HepG2 (cell line): ENCODE data around the gene BID. TPM values are rescaled to one million over a fixed set of nuclear protein-coding genes. Genes with fewer than 3 reads are reported as not detected.

Source experiments
- ATRX ChIP-seq: sonication (generic); formaldehyde crosslinking; IDR thresholded peaks from 2 replicates; pipeline ENCODE4 v1.4.0; 2020; ENCODE audit warnings: missing genetic modification reagents, borderline replicate concordance
- CREM ChIP-seq, 2 experiments: sonication (generic) in 1 of 2; formaldehyde crosslinking in 1 of 2; IDR thresholded peaks; 2 replicates each; pipeline versions ENCODE4 v1.4.0 to v1.6.1; 2016 to 2020; ENCODE audit warnings: antibody characterized with exemption in 1 of 2, mild to moderate bottlenecking in 1 of 2, missing genetic modification reagents in 1 of 2
- HNF4G ChIP-seq, 2 experiments: sonication (generic) in 1 of 2; formaldehyde crosslinking in 1 of 2; IDR thresholded peaks; 2 replicates each; pipeline versions ENCODE4 v1.4.0 to v1.6.1; 2011 to 2020; ENCODE audit warnings: borderline replicate concordance in 2 of 2, low read depth in 2 of 2, mild to moderate bottlenecking in 2 of 2, low read length in 1 of 2, missing genetic modification reagents in 1 of 2, moderate library complexity in 1 of 2
- PAXIP1 ChIP-seq: sonication (generic); formaldehyde crosslinking; conservative IDR thresholded peaks from 2 replicates; pipeline ENCODE4 v1.4.0; 2020; ENCODE audit warnings: mild to moderate bottlenecking, missing genetic modification reagents, moderate library complexity
- RBAK ChIP-seq: sonication (generic); formaldehyde crosslinking; IDR thresholded peaks from 2 replicates; pipeline ENCODE4 v1.5.1; 2020; ENCODE audit warnings: mild to moderate bottlenecking, missing genetic modification reagents
- SPEN ChIP-seq: sonication (generic); formaldehyde crosslinking; IDR thresholded peaks from 2 replicates; pipeline ENCODE4 v1.5.1; 2020; ENCODE audit warnings: low read depth, mild to moderate bottlenecking, missing genetic modification reagents
- ZBTB8A ChIP-seq: sonication (generic); formaldehyde crosslinking; IDR thresholded peaks from 2 replicates; pipeline ENCODE4 v1.4.0; 2020; ENCODE audit warnings: mild to moderate bottlenecking, low read depth, missing genetic modification reagents, borderline replicate concordance
- ZNF18 ChIP-seq: sonication (generic); formaldehyde crosslinking; IDR thresholded peaks from 2 replicates; pipeline ENCODE4 v1.8.0; 2022; ENCODE audit warnings: mild to moderate bottlenecking, missing genetic modification reagents; ENCODE audit not compliant: insufficient replicate concordance
- ZNF205 ChIP-seq: IDR thresholded peaks from 2 replicates; pipeline ENCODE4 v1.6.1; 2018; ENCODE audit warnings: missing biosample characterization, missing genetic modification reagents
- ZNF225 ChIP-seq: sonication (generic); formaldehyde crosslinking; IDR thresholded peaks from 2 replicates; pipeline ENCODE4 v1.4.0; 2020; ENCODE audit warnings: mild to moderate bottlenecking, missing genetic modification reagents
- ZNF510 ChIP-seq: sonication (generic); formaldehyde crosslinking; IDR thresholded peaks from 2 replicates; pipeline ENCODE4 v1.4.0; 2020; ENCODE audit warnings: low read depth, mild to moderate bottlenecking, missing genetic modification reagents
- ZSCAN29 ChIP-seq: sonication (generic); formaldehyde crosslinking; conservative IDR thresholded peaks from 2 replicates; pipeline ENCODE4 v1.4.0; 2020; ENCODE audit warnings: mild to moderate bottlenecking, missing genetic modification reagents
- polyA plus RNA-seq, 8 experiments: library from polyadenylated mRNA; depleted of rRNA in 3 of 8; stranded (reverse) in 7 of 8; unstranded in 1 of 8; fragments of >200 nt; fragmentation: Illumina TruSeq in 4 of 8; extraction: Trizol in 4 of 8; gene quantifications; 2 replicates each; pipeline versions ENCODE4 v1.2.1 to v1.2.3, GENCODE V29; 2011 to 2016; ENCODE audit warnings: low read depth in 4 of 8, missing spikeins in 1 of 8, mixed read lengths in 1 of 8; ENCODE audit not compliant: insufficient read depth in 1 of 8
- total RNA-seq, 5 experiments: library from RNA; depleted of rRNA; stranded (reverse); fragments of >200 nt; fragmentation: Illumina TruSeq; extraction: Trizol; gene quantifications; 2 replicates each; pipeline ENCODE4 v1.2.3, GENCODE V29; 2016; ENCODE audit warnings: low read depth in 1 of 5
- TF ChIP-seq, protein P1 (sequence below): IDR thresholded peaks from 2 replicates; pipeline ENCODE4 v1.6.1; 2016

BID gene
- total and polyA plus RNA-seq, 2 of the 13 experiments (the other 11 are each of a cell fraction or from before 2014, with no cell fraction given): 35.3 to 51.7 TPM

- TF ChIP-seq, protein P1, sequence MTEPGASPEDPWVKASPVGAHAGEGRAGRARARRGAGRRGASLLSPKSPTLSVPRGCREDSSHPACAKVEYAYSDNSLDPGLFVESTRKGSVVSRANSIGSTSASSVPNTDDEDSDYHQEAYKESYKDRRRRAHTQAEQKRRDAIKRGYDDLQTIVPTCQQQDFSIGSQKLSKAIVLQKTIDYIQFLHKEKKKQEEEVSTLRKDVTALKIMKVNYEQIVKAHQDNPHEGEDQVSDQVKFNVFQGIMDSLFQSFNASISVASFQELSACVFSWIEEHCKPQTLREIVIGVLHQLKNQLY (CRISPR knock-in tag): no peak
- peak; percentile 33; the same call in 1 of the 2 replicates for TF ChIP-seq PAXIP1 (CRISPR knock-in tag)
- no peak for TF ChIP-seq RBAK (CRISPR knock-in tag)
- TF ChIP-seq ZSCAN29: no peak
- no peak for TF ChIP-seq ZNF225 (CRISPR knock-in tag)
- no peak for TF ChIP-seq ZNF18 (CRISPR knock-in tag)
- TF ChIP-seq ZNF205 (CRISPR knock-in tag): no peak
- TF ChIP-seq ZNF510 (CRISPR knock-in tag): 0 out of 2 replicates have a peak, but pooled peaks have one; percentile 43
- TF ChIP-seq CREM (IDR thresholded peaks at IDR 0.05): peak; percentile 56; the same call in 1 of the 2 replicates
- no peak for TF ChIP-seq CREM (CRISPR knock-in tag; IDR thresholded peaks at IDR 0.05)
- TF ChIP-seq SPEN (CRISPR knock-in tag): no peak
- no peak for TF ChIP-seq HNF4G (IDR thresholded peaks at IDR 0.05; ENCODE audit: borderline replicate concordance, low read depth, low read length)
- no peak for TF ChIP-seq HNF4G (CRISPR knock-in tag; IDR thresholded peaks at IDR 0.05; ENCODE audit: borderline replicate concordance, low read depth)
- no peak for TF ChIP-seq ATRX (CRISPR knock-in tag)
- TF ChIP-seq ZBTB8A: no peak
These were observed 2.9 kb upstream of the BID start (continued) for GRCh38 chr22:17777005-17777716.
